ENCODE results near the gene KCNJ6. TPM values are rescaled to one million over a fixed set of nuclear protein-coding genes. Genes with fewer than 3 reads are reported as not detected.

The KCNJ6 gene
- total RNA-seq, 1 donor from 2014 or later = 0.64 TPM

GRCh38 chr21:37871121-37871862 is 45.0 kb downstream of the KCNJ6 start:
- Histone ChIP-seq H3K36me3 (no peaks in the 10 kb centered on the region), H3K4me3 (no peak overlapping the region), H3K27ac (no peak overlapping the region), H3K27me3 (no peaks in the 10 kb centered on the region), H3K9me3 (no peaks in the 10 kb centered on the region), H3K4me1 (no peaks in the 10 kb centered on the region)
- DNase-seq (ENCODE audit: low spot score in 2 of 2) = no peak
- TF ChIP-seq CTCF (IDR thresholded peaks at IDR 0.05) = no peak
- intact Hi-C loops (cut with DNase I) = no loop called here

GRCh38 chr21:37870221-37870620 is 46.0 kb downstream of the KCNJ6 start:
- no peak for DNase-seq (ENCODE audit: low spot score in 2 of 2)
- Histone ChIP-seq H3K27me3 (no peaks in the 10 kb centered on the region), H3K9me3 (no peaks in the 10 kb centered on the region), H3K4me3 (no peak overlapping the region), H3K4me1 (no peaks in the 10 kb centered on the region), H3K27ac (no peak overlapping the region), H3K36me3 (no peaks in the 10 kb centered on the region)
- intact Hi-C loops (cut with DNase I) = no loop called here
- no peak for TF ChIP-seq CTCF (IDR thresholded peaks at IDR 0.05)

GRCh38 chr21:37869661-37870060 is 46.6 kb downstream of the KCNJ6 start:
- Histone ChIP-seq H3K9me3 (no peaks in the 10 kb centered on the region), H3K27me3 (no peaks in the 10 kb centered on the region), H3K36me3 (no peaks in the 10 kb centered on the region), H3K4me3 (no peak overlapping the region), H3K4me1 (no peaks in the 10 kb centered on the region), H3K27ac (no peak overlapping the region)
- TF ChIP-seq CTCF (IDR thresholded peaks at IDR 0.05) = no peak
- intact Hi-C loops (cut with DNase I) = no loop called here
- no peak for DNase-seq (ENCODE audit: low spot score in 2 of 2)

GRCh38 chr21:37868446-37869295 is 47.6 kb downstream of the KCNJ6 start:
- Histone ChIP-seq H3K4me3 (no peak overlapping the region), H3K9me3 (no peaks in the 10 kb centered on the region), H3K36me3 (no peaks in the 10 kb centered on the region), H3K27me3 (no peaks in the 10 kb centered on the region), H3K4me1 (no peaks in the 10 kb centered on the region), H3K27ac (no peak overlapping the region)
- TF ChIP-seq CTCF (IDR thresholded peaks at IDR 0.05) = no peak
- peak in 1 of 2 donors; percentile 42 for DNase-seq (ENCODE audit: low spot score in 2 of 2)
- intact Hi-C loops (cut with DNase I) = no loop called here

GRCh38 chr21:37866027-37866426 is 50.2 kb downstream of the KCNJ6 start:
- no peak for TF ChIP-seq CTCF (IDR thresholded peaks at IDR 0.05)
- H3K36me3 ChIP-seq = no peaks in the 10 kb centered on the region

More at GRCh38 chr21:37866027-37866426, 50.2 kb downstream of the KCNJ6 start:
- H3K4me1 ChIP-seq = no peaks in the 10 kb centered on the region
- intact Hi-C loops (cut with DNase I) = no loop called here
- H3K4me3 ChIP-seq = no peak overlapping the region
- DNase-seq (ENCODE audit: low spot score in 2 of 2) = peak in 1 of 2 donors; percentile 58
- no peaks in the 10 kb centered on the region for H3K9me3 ChIP-seq
- no peak overlapping the region for H3K27ac ChIP-seq
- no peaks in the 10 kb centered on the region for H3K27me3 ChIP-seq

All from ascending aorta (tissue), 2 donors.